Fibroblast of upper back skin (primary cell): ENCODE data around the gene TOX4.

Experiments
- DNase-seq: peaks from one replicate; pipeline ENCODE4 v3.0.0-alpha.2; 2013

TOX4 gene

GRCh38 chr14:21503376-21503775 is 26.4 kb downstream of the TOX4 start:
- DNase-seq = no peak

DNA sequence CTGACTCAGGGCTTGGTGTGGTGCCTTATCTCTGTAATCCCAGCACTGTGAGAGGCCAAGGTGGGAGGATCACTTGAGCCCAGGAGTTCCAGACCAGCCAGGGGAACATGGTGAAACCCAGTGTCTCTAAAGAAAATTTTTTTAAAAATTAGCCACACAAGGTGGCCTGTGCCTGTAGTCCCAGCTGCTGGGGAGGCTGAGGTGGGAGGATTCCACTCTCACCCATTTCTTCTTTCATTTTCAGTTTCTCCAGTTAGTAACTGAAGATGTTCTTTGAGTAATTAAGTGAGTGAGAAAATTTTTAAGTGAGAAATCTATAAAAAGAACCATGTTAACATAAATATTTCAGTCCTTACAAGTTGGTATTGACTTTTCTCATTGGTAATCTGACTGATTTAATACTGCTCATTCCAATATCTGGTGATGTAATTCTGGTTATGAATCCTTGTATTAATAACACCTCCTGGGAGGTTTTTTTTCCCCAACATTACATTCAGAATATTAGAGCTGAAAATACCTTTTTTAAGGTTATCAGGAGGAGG is 28.1 kb downstream of the TOX4 start:
- DNase-seq = no peak

DNA sequence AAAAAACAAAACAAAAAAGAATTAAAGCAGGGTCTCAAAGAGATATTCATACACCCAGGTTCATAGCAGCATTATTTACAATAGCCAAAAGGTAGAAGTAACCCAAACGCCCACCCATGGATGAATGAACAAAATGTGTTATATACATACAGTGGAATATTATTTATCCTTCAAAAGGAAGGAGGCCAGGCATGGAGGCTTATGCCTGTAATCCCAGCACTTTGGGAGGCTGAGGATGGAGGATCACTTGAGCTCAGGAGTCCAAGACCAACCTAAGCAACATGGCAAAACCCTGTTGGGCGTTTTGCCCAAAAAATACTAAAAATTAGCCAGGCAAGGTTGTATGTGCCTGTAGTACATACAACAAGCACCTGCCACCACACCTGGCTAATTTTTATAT is 29.6 kb downstream of the TOX4 start:
- no peak for DNase-seq

DNA sequence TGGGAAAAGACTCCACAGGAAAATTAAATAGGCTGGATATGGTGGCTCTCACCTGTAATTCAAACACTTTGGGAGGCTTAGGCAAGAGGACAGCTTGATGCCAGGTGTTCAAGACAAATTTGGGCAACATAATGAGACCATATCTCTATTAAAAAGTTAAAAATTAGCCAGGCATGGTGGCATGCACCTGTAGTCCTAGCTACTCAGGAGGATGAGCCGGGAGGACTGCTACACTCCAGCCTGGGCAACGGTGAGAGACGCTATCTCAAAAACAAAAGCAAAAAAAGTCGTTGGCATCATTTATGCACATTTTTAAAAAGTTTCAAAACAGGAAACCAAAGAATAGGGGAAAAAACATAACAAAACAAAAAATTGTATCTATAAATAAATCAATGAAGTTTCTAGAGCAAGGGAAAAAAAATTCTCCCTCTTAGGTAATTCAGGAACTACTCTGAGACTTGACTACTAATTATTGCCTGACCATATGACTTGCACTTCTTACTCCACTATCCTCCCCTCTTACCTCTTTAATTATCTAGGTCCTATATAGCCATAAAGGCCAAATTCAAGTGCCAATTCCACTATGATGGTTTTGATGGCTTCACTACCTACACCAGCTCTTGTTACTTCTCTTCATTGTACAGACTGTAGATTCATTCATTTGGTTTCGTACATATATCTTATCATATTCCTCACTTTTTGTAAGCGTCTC is 32.6 kb downstream of the TOX4 start:
- DNase-seq = no peak

- DNase-seq = peak; percentile 99
Measured at GRCh38 chr14:21510735-21511657, 34.0 kb downstream of the TOX4 start, which contains the start of gene METTL3. Gene METTL3, minus strand, starts transcription at chr14:21511340. Its CDS starts 117 bp downstream, at chr14:21511223.

DNA sequence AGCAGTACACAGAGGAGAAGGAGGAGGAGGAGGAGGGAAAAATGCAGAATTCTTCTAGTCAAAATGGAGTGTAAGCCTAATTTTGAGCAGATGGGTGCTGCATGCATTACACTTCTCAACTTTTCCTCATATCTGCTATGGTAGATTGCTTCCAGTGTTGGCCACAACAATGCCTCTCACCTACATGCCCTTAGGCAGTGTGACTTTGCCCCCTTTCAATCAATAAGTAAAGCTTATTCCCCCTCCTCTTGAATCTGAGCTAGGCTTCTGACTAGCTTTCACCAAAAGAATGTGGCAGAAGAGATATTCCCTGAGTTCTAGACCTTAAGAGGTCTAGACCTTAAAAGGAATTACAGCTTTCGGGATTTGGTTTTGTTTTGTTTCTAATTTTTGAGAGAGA is 37.3 kb downstream of the TOX4 start:
- DNase-seq = no peak

DNA sequence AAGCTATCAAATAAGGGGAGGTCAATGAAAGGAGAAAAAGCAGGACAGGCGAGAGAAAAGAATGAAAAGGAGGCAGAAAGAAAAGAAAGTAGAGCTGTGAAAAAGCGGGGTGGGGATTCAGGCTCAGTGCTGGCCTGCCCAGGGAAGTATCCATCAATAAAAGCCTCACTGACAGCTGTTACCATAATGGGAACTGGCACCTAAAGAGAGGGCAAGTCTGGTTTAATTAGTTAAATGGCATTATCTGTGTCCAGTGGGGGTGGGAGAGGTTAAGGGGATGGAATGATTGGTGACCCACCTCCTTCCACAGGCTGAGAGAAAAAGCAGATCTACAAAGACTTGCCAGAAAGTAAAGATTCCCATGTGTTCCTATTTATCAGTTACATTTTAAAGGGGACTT is 41.7 kb downstream of the TOX4 start:
- no peak for DNase-seq

DNA sequence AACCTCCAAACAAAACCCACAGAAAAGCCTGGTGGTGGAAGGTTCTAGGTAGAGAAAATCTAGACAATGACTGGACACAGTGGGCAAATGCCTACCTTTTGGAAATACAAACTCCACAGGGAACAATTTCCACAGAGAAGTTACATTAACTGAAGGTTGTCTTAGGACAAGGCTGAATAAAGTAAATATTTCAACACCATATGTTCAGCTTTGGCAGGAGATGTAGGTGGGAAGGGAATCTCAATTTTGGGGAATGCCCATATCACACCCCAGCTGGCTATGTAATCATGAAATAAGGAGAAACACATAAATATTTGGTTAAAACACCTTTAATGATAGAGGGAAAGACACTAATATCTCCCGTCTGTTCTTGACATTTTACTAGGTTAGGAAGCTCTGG is 43.8 kb downstream of the TOX4 start:
- DNase-seq = no peak

DNA sequence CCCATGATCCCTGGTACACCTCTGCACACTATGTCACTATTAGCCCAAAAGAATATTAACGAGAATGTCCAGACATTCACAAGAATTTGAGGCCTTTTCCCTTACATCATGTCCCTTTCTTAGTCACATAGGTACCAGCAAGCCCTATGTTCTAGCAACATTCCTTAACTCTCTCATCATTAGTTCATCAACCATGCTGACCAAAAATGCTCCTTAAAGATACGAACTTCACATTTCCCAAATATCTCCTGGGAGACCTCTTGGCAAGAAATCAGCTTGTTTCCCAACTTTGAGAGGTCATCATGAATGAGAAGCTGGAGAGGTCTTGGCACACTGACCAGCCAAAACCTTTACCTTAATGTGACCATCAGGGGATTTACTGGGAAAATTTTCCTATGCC is 44.5 kb downstream of the TOX4 start:
- peak; percentile 82 for DNase-seq

GRCh38 chr14:21523203-21523602 is 46.2 kb downstream of the TOX4 start:
- DNase-seq = no peak

DNA sequence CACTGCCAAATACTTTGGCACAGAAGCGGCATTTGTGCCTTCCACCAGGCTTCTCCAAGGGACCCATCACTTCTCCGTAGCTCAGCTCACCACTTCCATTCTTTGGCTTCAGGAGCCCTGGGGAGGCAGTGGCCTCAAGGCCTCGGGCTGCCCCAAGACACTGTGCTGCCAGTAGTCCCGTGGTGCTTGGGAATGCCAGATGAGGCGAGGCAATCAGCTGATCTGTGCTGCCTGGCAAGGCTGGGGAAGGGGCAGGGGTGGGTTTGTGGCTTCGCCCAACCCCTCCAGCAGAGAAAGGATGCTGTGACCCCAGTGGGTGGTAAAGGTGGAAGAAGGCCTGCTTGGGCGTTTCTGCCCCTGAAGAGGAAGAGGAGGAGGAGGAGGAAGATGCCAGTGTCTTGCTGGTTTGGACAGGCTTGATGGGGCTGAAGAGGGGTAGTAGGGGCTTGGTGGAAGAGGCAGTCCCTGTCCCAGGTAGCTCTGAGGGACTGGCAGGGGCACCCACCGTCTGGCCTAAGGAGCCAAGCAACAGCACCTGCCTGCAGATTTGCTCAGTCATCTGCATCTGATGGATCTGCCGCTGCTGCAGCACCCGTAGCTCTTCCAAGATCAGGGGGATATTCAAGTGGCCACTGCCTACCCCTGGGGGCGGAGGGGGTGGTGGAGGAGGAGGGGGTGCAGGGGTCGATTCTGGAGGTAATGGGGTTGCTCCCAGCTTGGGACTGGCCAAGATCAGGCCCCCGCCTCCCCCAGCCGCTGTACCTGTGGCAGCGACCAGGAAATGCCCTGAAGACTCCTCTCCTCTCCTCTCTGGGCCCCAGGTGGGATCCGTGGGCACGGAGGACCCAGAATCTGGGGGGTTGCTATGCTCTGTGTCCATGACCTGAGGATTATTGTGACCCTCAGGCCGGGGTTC is 47.8 kb downstream of the TOX4 start:
- no peak for DNase-seq

GRCh38 chr14:21525571-21525961 is 48.6 kb downstream of the TOX4 start:
- peak; percentile 13 for DNase-seq

DNA sequence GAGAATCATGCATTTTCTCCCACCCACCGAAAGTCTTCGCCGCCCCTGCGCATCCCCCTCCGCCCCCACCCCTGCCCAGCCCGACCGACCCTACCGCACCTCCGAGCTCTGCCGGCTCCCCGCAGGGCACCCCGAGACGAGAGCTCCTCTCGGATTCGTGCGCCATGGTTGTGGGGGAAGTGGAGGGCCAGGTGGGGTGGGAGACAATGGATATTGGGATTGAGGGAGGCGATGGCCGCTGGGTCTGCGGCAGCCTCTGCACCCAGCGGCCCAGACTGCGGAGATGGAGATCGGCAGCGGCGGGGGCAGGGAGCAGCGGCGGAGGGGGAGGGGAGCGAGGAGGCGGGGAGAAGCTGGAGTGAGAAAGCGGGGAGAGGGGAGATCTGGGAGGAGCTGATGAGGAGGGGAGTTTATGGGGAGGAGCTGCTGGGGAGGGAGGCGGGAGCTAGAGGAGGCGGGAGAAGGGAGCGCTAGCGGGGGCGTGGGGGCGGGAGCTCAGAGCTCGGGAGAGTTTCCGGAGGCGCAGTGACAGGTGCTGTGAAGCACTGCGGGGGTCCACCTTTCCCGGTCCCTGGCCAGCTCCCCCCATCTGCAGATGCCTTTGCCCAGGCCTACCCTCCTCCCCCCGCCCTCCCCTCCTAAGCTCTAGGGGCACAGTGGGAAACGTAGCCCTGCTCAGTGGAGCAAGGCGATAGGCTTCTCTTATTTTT is 49.1 kb downstream of the TOX4 start, which contains the start of gene SALL2:
SALL2 (minus strand) TSS at position 385 of the 710 bp plus-strand sequence; CDS start at position 166, 219 bp downstream.
- DNase-seq = peak; percentile 74

- no peak for DNase-seq
Measured at GRCh38 chr14:21526672-21527317, 49.8 kb downstream of the TOX4 start.

DNA sequence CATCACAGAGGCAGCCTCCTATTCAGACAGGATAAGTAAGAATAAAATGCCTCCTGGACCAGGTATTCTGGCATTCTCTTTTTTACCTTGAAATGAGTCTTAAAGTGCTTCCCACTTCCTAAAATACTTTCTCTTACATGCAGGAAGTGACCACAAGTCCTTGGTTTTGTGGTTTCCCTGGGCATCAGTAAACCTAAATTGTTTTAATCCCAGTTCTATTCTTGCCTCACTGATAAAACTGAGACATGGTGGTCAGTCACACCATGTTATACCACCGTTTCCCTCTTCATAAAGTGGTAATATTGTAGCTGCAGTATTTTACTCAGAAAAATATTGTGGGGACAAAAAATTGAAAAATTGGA is 50.3 kb downstream of the TOX4 start:
- DNase-seq = no peak

- no peak for DNase-seq
Measured at GRCh38 chr14:21528381-21529348, 51.7 kb downstream of the TOX4 start.

DNA sequence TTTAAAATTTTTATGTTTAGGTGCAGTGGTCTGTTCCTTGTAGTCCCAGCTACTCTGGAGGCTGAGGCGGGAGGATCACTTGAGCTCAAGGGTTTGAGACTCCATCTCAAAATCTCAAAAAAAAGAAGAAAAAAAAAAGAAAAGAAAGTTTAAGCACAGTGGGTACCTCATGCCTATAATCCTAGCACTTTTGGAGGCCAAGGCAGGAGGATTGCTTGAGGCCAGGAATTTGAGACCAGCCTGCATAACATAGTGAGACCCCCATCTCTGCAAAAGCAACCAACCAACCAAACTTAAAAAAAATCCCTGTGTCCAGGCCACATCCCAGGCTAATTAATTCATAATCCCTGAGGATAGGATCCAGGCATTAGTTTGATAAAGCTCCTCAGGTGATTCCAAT is 52.5 kb downstream of the TOX4 start:
- DNase-seq = no peak

- DNase-seq = no peak
Measured at GRCh38 chr14:21533294-21533693, 56.3 kb downstream of the TOX4 start.

DNA sequence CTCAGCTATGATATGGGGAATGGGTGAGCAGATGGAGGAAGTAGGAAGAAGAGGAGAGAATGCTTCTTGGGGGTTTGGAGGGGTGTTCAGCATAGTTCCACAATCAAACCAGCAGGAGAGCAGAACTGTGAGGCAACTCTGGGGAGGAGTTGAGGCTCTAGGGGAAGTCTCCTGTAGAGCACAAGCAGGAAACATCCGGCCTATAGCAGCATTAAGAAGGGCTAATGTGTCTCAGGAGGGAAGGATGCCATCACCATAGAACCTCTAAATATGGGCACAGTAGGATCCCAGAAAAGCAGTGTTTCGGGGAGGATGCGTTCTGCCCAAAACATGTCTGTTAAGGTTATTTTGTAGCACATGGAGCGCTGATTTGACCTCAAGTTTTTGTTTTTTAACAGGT is 57.6 kb downstream of the TOX4 start:
- no peak for DNase-seq
